Right lobe of liver (tissue), 4 donors: Measurements from ENCODE around the gene ALB.

Source experiments
- POLR2A ChIP-seq: fragments of 450-650 bp; IDR thresholded peaks from one replicate; pipeline ENCODE4 v1.6.1; 2017; ENCODE audit warnings: antibody characterized with exemption, mild to moderate bottlenecking
- TF ChIP-seq, protein P1 (sequence below), 4 donors: fragments of 200-600 bp in 3 of 4; fragments of 450-650 bp in 1 of 4; IDR thresholded peaks; one replicate each; pipeline versions ENCODE4 v1.5.1 to v1.8.0; 2016 to 2022; ENCODE audit warnings: antibody characterized with exemption in 4 of 4, mild to moderate bottlenecking in 2 of 4
- donor health status: DM: no; HTN: no; CAD: no.
- donor health status: DM: no; HTN: no; CAD: no.
- donor health status: DM: no; HTN: yes; CAD: no.

DNA sequence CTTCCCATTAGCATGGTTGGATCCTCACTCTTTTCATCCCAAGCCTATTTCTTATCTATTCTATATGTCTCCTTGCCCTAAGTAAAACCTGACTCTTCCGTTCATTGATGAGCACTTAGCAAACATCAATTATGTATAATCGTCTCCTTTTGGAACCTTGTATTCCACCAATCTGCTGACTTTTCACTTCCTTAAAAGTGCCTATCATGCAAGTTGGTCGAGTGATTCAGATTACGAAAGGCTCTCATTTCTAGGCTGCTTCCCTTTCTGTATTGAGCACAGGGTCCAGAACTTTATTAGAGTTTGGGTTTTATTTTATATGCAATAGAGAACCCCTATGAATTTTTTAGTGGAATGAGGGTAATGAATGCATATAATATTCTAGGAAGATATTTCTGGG lies 27.1 kb upstream of the ALB start:
- TF ChIP-seq, protein P1, sequence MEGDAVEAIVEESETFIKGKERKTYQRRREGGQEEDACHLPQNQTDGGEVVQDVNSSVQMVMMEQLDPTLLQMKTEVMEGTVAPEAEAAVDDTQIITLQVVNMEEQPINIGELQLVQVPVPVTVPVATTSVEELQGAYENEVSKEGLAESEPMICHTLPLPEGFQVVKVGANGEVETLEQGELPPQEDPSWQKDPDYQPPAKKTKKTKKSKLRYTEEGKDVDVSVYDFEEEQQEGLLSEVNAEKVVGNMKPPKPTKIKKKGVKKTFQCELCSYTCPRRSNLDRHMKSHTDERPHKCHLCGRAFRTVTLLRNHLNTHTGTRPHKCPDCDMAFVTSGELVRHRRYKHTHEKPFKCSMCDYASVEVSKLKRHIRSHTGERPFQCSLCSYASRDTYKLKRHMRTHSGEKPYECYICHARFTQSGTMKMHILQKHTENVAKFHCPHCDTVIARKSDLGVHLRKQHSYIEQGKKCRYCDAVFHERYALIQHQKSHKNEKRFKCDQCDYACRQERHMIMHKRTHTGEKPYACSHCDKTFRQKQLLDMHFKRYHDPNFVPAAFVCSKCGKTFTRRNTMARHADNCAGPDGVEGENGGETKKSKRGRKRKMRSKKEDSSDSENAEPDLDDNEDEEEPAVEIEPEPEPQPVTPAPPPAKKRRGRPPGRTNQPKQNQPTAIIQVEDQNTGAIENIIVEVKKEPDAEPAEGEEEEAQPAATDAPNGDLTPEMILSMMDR (IDR thresholded peaks at IDR 0.05): no peak
- no peak for TF ChIP-seq POLR2A
